Smooth muscle cell (in vitro differentiated cells): ENCODE measurements around the gene ALOXE3. TPM values are rescaled to one million over a fixed set of nuclear protein-coding genes. Genes with fewer than 3 reads are reported as not detected.

Source experiments
- DNase-seq: peaks from one replicate; lab custom pipeline; 2025; ENCODE audit not compliant: unreplicated experiment; lab: John Stamatoyannopoulos, UW
- H2AFZ ChIP-seq: fragments of 200-600 bp; sonication (generic); 2 replicates; pipeline ENCODE4 v1.6.0; 2016; ENCODE audit warnings: antibody characterized with exemption, low read depth, mild to moderate bottlenecking
- H3F3A ChIP-seq: fragments of 200-600 bp; sonication (generic); 2 replicates; pipeline ENCODE4 v1.6.0; 2017; ENCODE audit warnings: antibody characterized with exemption, low read depth
- H3K27ac ChIP-seq: fragments of 200-600 bp; sonication (generic); 2 replicates; pipeline ENCODE4 v1.5.1; 2016; ENCODE audit warnings: low read depth, mild to moderate bottlenecking
- H3K27me3 ChIP-seq: fragments of 200-600 bp; sonication (generic); 2 replicates; pipeline ENCODE4 v1.6.1; 2016; ENCODE audit warnings: low read depth, mild to moderate bottlenecking
- H3K36me3 ChIP-seq: fragments of 200-600 bp; sonication (generic); 2 replicates; pipeline ENCODE4 v1.5.1; 2016; ENCODE audit warnings: low read depth
- H3K4me1 ChIP-seq: fragments of 200-600 bp; sonication (generic); 2 replicates; pipeline ENCODE4 v1.5.1; 2016; ENCODE audit warnings: low read depth
- H3K4me2 ChIP-seq: fragments of 200-600 bp; sonication (generic); 2 replicates; pipeline ENCODE4 v1.6.0; 2016; ENCODE audit warnings: mild to moderate bottlenecking
- H3K4me3 ChIP-seq: fragments of 200-600 bp; sonication (generic); 2 replicates; pipeline ENCODE4 v1.5.1; 2016; ENCODE audit warnings: mild to moderate bottlenecking
- H3K79me2 ChIP-seq: fragments of 200-600 bp; sonication (generic); 2 replicates; pipeline ENCODE4 v1.6.0; 2016; ENCODE audit warnings: low read depth, mild to moderate bottlenecking
- H3K9ac ChIP-seq: fragments of 200-600 bp; sonication (generic); 2 replicates; pipeline ENCODE4 v1.6.0; 2016; ENCODE audit warnings: low read depth
- H3K9me3 ChIP-seq: fragments of 200-600 bp; sonication (generic); replicated peaks from 2 replicates; pipeline ENCODE4 v1.5.1; 2016; ENCODE audit warnings: low read depth
- H4K20me1 ChIP-seq: fragments of 200-600 bp; sonication (generic); 2 replicates; pipeline ENCODE4 v1.6.0; 2016; ENCODE audit warnings: low read depth
- CTCF ChIP-seq: fragments of 200-600 bp; sonication (generic); IDR thresholded peaks from 2 replicates; pipeline ENCODE4 v1.5.1; 2017; ENCODE audit warnings: borderline replicate concordance, mild to moderate bottlenecking, antibody characterized with exemption; ENCODE audit not compliant: insufficient read depth, poor library complexity, severe bottlenecking
- WGBS: methylation state at CpG from one replicate; pipeline ENCODE4 v1.1.7; 2016; ENCODE audit warnings: low lambda C conversion rate; 5-methylcytosine and 5-hydroxymethylcytosine counted together
- microRNA-seq: library from miRNA; unstranded; fragments of <30 nt; microRNA quantifications from one replicate; pipeline ENCODE4, GENCODE V29; 2016; ENCODE audit warnings: borderline number of aligned reads
- polyA plus RNA-seq: library from polyadenylated mRNA; unstranded; fragments of >200 nt; fragmentation: Nextera tagmentation; extraction: Ambion mirVana; gene quantifications from 2 replicates; pipeline ENCODE4 v1.2.1, GENCODE V29; 2016
- small RNA-seq: library from RNA; depleted of rRNA; stranded (forward); fragments of <200 nt; gene quantifications from one replicate; pipeline ENCODE3, GENCODE V24; 2014
- total RNA-seq: library from RNA; depleted of rRNA; stranded (reverse); fragments of >200 nt; gene quantifications from 2 replicates; pipeline ENCODE4 v1.2.3, GENCODE V29; 2014

ALOXE3 gene
- total and polyA plus RNA-seq, 2 experiments from 2014 or later: 0.25 to 1.7 TPM

GRCh38 chr17:8047769-8048110 is 70.6 kb downstream of the ALOXE3 start:
- no peak for DNase-seq
- no peaks in the 10 kb centered on the region for H3K9me3 ChIP-seq
- no peak overlapping the region for H2AFZ ChIP-seq
- no peaks in the 10 kb centered on the region for H3K4me1 ChIP-seq
- H3K9ac ChIP-seq: no peak overlapping the region
- no peaks in the 10 kb centered on the region for H3K79me2 ChIP-seq
- 96% methylated on average over 4 of the region's 4 CpGs for WGBS
- no peaks in the 10 kb centered on the region for H4K20me1 ChIP-seq
- H3F3A ChIP-seq: no peaks in the 10 kb centered on the region
- H3K36me3 ChIP-seq: no peaks in the 10 kb centered on the region
- H3K4me3 ChIP-seq: no peak overlapping the region
- no peak overlapping the region for H3K27ac ChIP-seq
- peaks cover 4% of the 10 kb centered on the region for H3K27me3 ChIP-seq
- no peak overlapping the region for H3K4me2 ChIP-seq
- no peak for TF ChIP-seq CTCF

GRCh38 chr17:8046929-8047768 is 71.2 kb downstream of the ALOXE3 start:
- H3K4me1 ChIP-seq: no peaks in the 10 kb centered on the region
- no peaks in the 10 kb centered on the region for H3K36me3 ChIP-seq
- H3K4me2 ChIP-seq: no peak overlapping the region
- no peaks in the 10 kb centered on the region for H3K79me2 ChIP-seq
- WGBS: 91% methylated on average over 24 of the region's 24 CpGs
- no peaks in the 10 kb centered on the region for H3F3A ChIP-seq
- H3K9me3 ChIP-seq: no peaks in the 10 kb centered on the region
- no peaks in the 10 kb centered on the region for H4K20me1 ChIP-seq
- H2AFZ ChIP-seq: no peak overlapping the region
- H3K27ac ChIP-seq: no peak overlapping the region
- no peak for TF ChIP-seq CTCF
- H3K27me3 ChIP-seq: peaks cover 4% of the 10 kb centered on the region
- H3K9ac ChIP-seq: no peak overlapping the region
- DNase-seq: no peak
- H3K4me3 ChIP-seq: no peak overlapping the region

- Histone ChIP-seq H4K20me1 (no peaks in the 10 kb centered on the region), H3K36me3 (no peaks in the 10 kb centered on the region), H3K27me3 (peaks cover 4% of the 10 kb centered on the region), H3K9ac (no peak overlapping the region), H3K79me2 (no peaks in the 10 kb centered on the region), H3K4me1 (no peaks in the 10 kb centered on the region), H3F3A (no peaks in the 10 kb centered on the region), H2AFZ (no peak overlapping the region), H3K9me3 (no peaks in the 10 kb centered on the region), H3K4me2 (no peak overlapping the region), H3K4me3 (no peak overlapping the region), H3K27ac (no peak overlapping the region)
- DNase-seq: no peak
- no peak for TF ChIP-seq CTCF
- 88% methylated on average over 11 of the region's 11 CpGs for WGBS
Measured at GRCh38 chr17:8046306-8046928, 71.9 kb downstream of the ALOXE3 start.

Small RNA genes within 50 kb of the gene (microRNA-seq; reads per million reads assigned to microRNA genes)
- gene MIR4314: not detected
- not detected for gene MIR6883

Small RNA genes within 50 kb of the gene (small RNA-seq; reads per million reads assigned to genes)
- gene MIR4314: not detected

Other genes starting within 250 kb of the ALOXE3 start
- gene CHD3, start 229.7 kb downstream of the ALOXE3 start, total RNA-seq: 28.5 and 34.9 TPM in 2 replicates
- gene CHD3, start 229.7 kb downstream of the ALOXE3 start, polyA plus RNA-seq: 16.3 and 23.5 TPM in 2 replicates
- gene RNF227, start 202.2 kb downstream of the ALOXE3 start, total RNA-seq: 3.4 and 5.4 TPM in 2 replicates
- gene RNF227, start 202.2 kb downstream of the ALOXE3 start, polyA plus RNA-seq: 3.5 and 5.1 TPM in 2 replicates
- 4.6 and 8.7 TPM in 2 replicates for gene KCNAB3, start 188.7 kb downstream of the ALOXE3 start, total RNA-seq
- 4.4 and 5.3 TPM in 2 replicates for gene KCNAB3, start 188.7 kb downstream of the ALOXE3 start, polyA plus RNA-seq
- gene TRAPPC1, start 186.6 kb downstream of the ALOXE3 start, total RNA-seq: 53.6 and 56.2 TPM in 2 replicates
- gene TRAPPC1, start 186.6 kb downstream of the ALOXE3 start, polyA plus RNA-seq: 364 and 392 TPM in 2 replicates
- gene CNTROB, start 186.3 kb downstream of the ALOXE3 start, total RNA-seq: 11.1 and 23.5 TPM in 2 replicates
- gene CNTROB, start 186.3 kb downstream of the ALOXE3 start, polyA plus RNA-seq: 20.6 and 26.3 TPM in 2 replicates
- 0.09 TPM in 1 of 2 replicates, not detected in the other for gene GUCY2D, start 115.9 kb downstream of the ALOXE3 start, total RNA-seq
- 0.30 and 0.57 TPM in 2 replicates for gene GUCY2D, start 115.9 kb downstream of the ALOXE3 start, polyA plus RNA-seq
- gene ALOX15B, start 79.5 kb downstream of the ALOXE3 start, total RNA-seq: 0.18 and 0.27 TPM in 2 replicates
- gene ALOX15B, start 79.5 kb downstream of the ALOXE3 start, polyA plus RNA-seq: 0.69 and 1.1 TPM in 2 replicates
- 4.7 and 4.9 TPM in 2 replicates for gene ALOX12B, start 30.8 kb downstream of the ALOXE3 start, total RNA-seq
- 3.0 and 3.7 TPM in 2 replicates for gene ALOX12B, start 30.8 kb downstream of the ALOXE3 start, polyA plus RNA-seq
- gene HES7, start 5.6 kb upstream of the ALOXE3 start, total RNA-seq: not detected in 2 replicates
- not detected in 2 replicates for gene HES7, start 5.6 kb upstream of the ALOXE3 start, polyA plus RNA-seq
- gene PER1, start 33.9 kb upstream of the ALOXE3 start, total RNA-seq: 25.8 and 29.0 TPM in 2 replicates
- 55.2 and 85.9 TPM in 2 replicates for gene PER1, start 33.9 kb upstream of the ALOXE3 start, polyA plus RNA-seq
- gene VAMP2, start 44.4 kb upstream of the ALOXE3 start, total RNA-seq: 5.7 and 8.1 TPM in 2 replicates
- 20.1 and 28.9 TPM in 2 replicates for gene VAMP2, start 44.4 kb upstream of the ALOXE3 start, polyA plus RNA-seq
- 66.7 and 88.4 TPM in 2 replicates for gene TMEM107, start 57.9 kb upstream of the ALOXE3 start, total RNA-seq
- 36.0 and 36.5 TPM in 2 replicates for gene TMEM107, start 57.9 kb upstream of the ALOXE3 start, polyA plus RNA-seq
- gene BORCS6, start 71.7 kb upstream of the ALOXE3 start, total RNA-seq: 1.8 and 6.3 TPM in 2 replicates
- gene BORCS6, start 71.7 kb upstream of the ALOXE3 start, polyA plus RNA-seq: 3.2 and 3.9 TPM in 2 replicates
- 10.5 and 16.6 TPM in 2 replicates for gene AURKB, start 92.1 kb upstream of the ALOXE3 start, total RNA-seq
- 31.7 and 33.5 TPM in 2 replicates for gene AURKB, start 92.1 kb upstream of the ALOXE3 start, polyA plus RNA-seq
- gene CTC1, start 129.5 kb upstream of the ALOXE3 start, total RNA-seq: 1.4 and 3.8 TPM in 2 replicates
- 1.8 and 6.0 TPM in 2 replicates for gene CTC1, start 129.5 kb upstream of the ALOXE3 start, polyA plus RNA-seq
- 9.9 and 22.1 TPM in 2 replicates for gene PFAS, start 130.8 kb upstream of the ALOXE3 start, total RNA-seq
- gene PFAS, start 130.8 kb upstream of the ALOXE3 start, polyA plus RNA-seq: 10.4 and 12.8 TPM in 2 replicates
- gene RANGRF, start 170.2 kb upstream of the ALOXE3 start, total RNA-seq: 10.1 and 13.4 TPM in 2 replicates
- 36.0 and 44.9 TPM in 2 replicates for gene RANGRF, start 170.2 kb upstream of the ALOXE3 start, polyA plus RNA-seq
- gene SLC25A35, start 176.9 kb upstream of the ALOXE3 start, total RNA-seq: 0.90 and 1.6 TPM in 2 replicates
- 2.1 and 2.6 TPM in 2 replicates for gene SLC25A35, start 176.9 kb upstream of the ALOXE3 start, polyA plus RNA-seq
- not detected in 2 replicates for gene ARHGEF15, start 191.7 kb upstream of the ALOXE3 start, total RNA-seq
- gene ARHGEF15, start 191.7 kb upstream of the ALOXE3 start, polyA plus RNA-seq: 0.11 TPM in 1 of 2 replicates, not detected in the other
- not detected in 2 replicates for gene ODF4, start 221.3 kb upstream of the ALOXE3 start, total RNA-seq
- gene ODF4, start 221.3 kb upstream of the ALOXE3 start, polyA plus RNA-seq: not detected in 2 replicates